Stomach (tissue), 9 donors: ENCODE results near the gene SLC17A9. TPM values are rescaled to one million over a fixed set of nuclear protein-coding genes. Genes with fewer than 3 reads are reported as not detected.

Experiments used
- DNase-seq, 2 donors: peaks; one replicate each; pipeline versions ENCODE4 v3.0.0 to v3.0.0-alpha.2; 2013 to 2019
- H3K27ac ChIP-seq, 5 donors: fragments of 200-600 bp in 4 of 5; sonication (generic) in 4 of 5; one replicate each; pipeline ENCODE4 v1.5.1; 2013 to 2019; ENCODE audit warnings: mild to moderate bottlenecking in 1 of 5, moderate library complexity in 1 of 5
- H3K27me3 ChIP-seq, 3 donors: fragments of 200-600 bp; sonication (generic); one replicate each; pipeline ENCODE4 v1.5.1; 2017 to 2019; ENCODE audit warnings: mixed run types in 1 of 3
- H3K36me3 ChIP-seq, 4 donors: fragments of 200-600 bp; sonication (generic); 1 replicate in 3 of 4; 2 replicates in 1 of 4; pipeline ENCODE4 v1.5.1; 2016 to 2019
- H3K4me1 ChIP-seq, 4 donors: fragments of 200-600 bp; sonication (generic); one replicate each; pipeline ENCODE4 v1.5.1; 2016 to 2019
- H3K4me3 ChIP-seq, 4 donors: fragments of 200-600 bp; sonication (generic) in 3 of 4; one replicate each; pipeline ENCODE4 v1.5.1; 2016 to 2019; ENCODE audit warnings: mild to moderate bottlenecking in 1 of 4
- H3K9me3 ChIP-seq, 4 donors: fragments of 200-600 bp; sonication (generic); one replicate each; pipeline ENCODE4 v1.5.1; 2016 to 2019
- CTCF ChIP-seq, 7 experiments: fragments of 450-650 bp in 4 of 7; fragments of 200-600 bp in 3 of 7; sonication (generic) in 3 of 7; IDR thresholded peaks; one replicate each; pipeline ENCODE4 v1.5.1; 2016 to 2019; ENCODE audit warnings: antibody characterized with exemption in 7 of 7, control low read depth in 2 of 7, mild to moderate bottlenecking in 1 of 7
- EP300 ChIP-seq: sonication (generic); formaldehyde crosslinking; IDR thresholded peaks from one replicate; pipeline ENCODE4 v1.6.1; 2017; ENCODE audit warnings: antibody characterized with exemption
- POLR2A ChIP-seq, 4 donors: fragments of 450-650 bp; IDR thresholded peaks; one replicate each; pipeline ENCODE4 v1.6.1; 2016; ENCODE audit warnings: antibody characterized with exemption in 4 of 4, control low read depth in 2 of 4, mild to moderate bottlenecking in 1 of 4, moderate library complexity in 1 of 4
- POLR2AphosphoS5 ChIP-seq, 3 donors: sonication (generic); formaldehyde crosslinking; IDR thresholded peaks; one replicate each; pipeline ENCODE4 v1.6.1; 2016; ENCODE audit warnings: antibody characterized with exemption in 3 of 3
- WGBS, 5 donors: extraction: QIAGEN DNeasy Blood & Tissue Kit in 3 of 5; methylation state at CpG; one replicate each; pipeline versions ENCODE4 v1.1.5 to v1.1.7; 2013 to 2018; 5-methylcytosine and 5-hydroxymethylcytosine counted together
- intact Hi-C: fragments of 100-400 bp; cut with DNase I; formaldehyde crosslinking; loops from one replicate; pipeline ENCODE4 v1.15.1; 2023; ENCODE audit warnings: low total_unique reads
- polyA plus RNA-seq, 3 donors: library from polyadenylated mRNA; stranded (reverse); fragments of 200-250 nt; gene quantifications; one replicate each; pipeline ENCODE4 v1.2.3, GENCODE V29; 2013
- total RNA-seq, 5 donors: library from RNA; depleted of rRNA; stranded (reverse); fragments of >200 nt; gene quantifications; one replicate each; pipeline versions ENCODE4 v1.1.0 to v1.2.3, GENCODE V29; 2014 to 2016
- donor health status: healthy with polysubstance abuse.
- donor health status: Bipolar disorder and iron deficiency.
- donor health status: healthy.

SLC17A9 gene
- total and polyA plus RNA-seq, 8 donors, result 1.1 to 76.4 (median 12.6) TPM

- WGBS, 5 donors, result 91 to 95% (median 94%) methylated on average over 14 of the region's 14 CpGs
- peaks cover 51 to 76% (median 72%) of the 10 kb centered on the region in 4 donors for H3K36me3 ChIP-seq
Measured at GRCh38 chr20:62943396-62943795, 9.1 kb upstream of the SLC17A9 start.

GRCh38 chr20:62944184-62944583, 8.3 kb upstream of the SLC17A9 start:
- no peak overlapping the region for H3K4me3 ChIP-seq
- H3K4me1 ChIP-seq, result peaks cover 8 to 48% (median 32%) of the 10 kb centered on the region in 4 donors
- no peak for DNase-seq
- H3K9me3 ChIP-seq, result no peaks in the 10 kb centered on the region
- TF ChIP-seq POLR2AphosphoS5 (IDR thresholded peaks at IDR 0.05) (no peak), CTCF (IDR thresholded peaks at IDR 0.05) (no peak), POLR2A (IDR thresholded peaks at IDR 0.05) (no peak), EP300 (no peak)
- H3K36me3 ChIP-seq, result peaks cover 51 to 84% (median 80%) of the 10 kb centered on the region in 4 donors
- no peak overlapping the region for H3K27ac ChIP-seq
- 85 to 94% (median 90%) methylated on average over 8 of the region's 8 CpGs for WGBS, 5 donors
- intact Hi-C loops, result no loop called here
- no peaks in the 10 kb centered on the region for H3K27me3 ChIP-seq

More at GRCh38 chr20:62943396-62943795, 9.1 kb upstream of the SLC17A9 start:
- TF ChIP-seq POLR2A (IDR thresholded peaks at IDR 0.05), result no peak
- no peak for DNase-seq
- peaks cover 11 to 55% (median 39%) of the 10 kb centered on the region in 4 donors for H3K4me1 ChIP-seq
- intact Hi-C loops, result no loop called here
- H3K27ac ChIP-seq, result no peak overlapping the region
- H3K9me3 ChIP-seq, result no peaks in the 10 kb centered on the region
- H3K4me3 ChIP-seq, result no peak overlapping the region
- H3K27me3 ChIP-seq, result no peaks in the 10 kb centered on the region

- intact Hi-C loops, result no loop called here
Measured at GRCh38 chr20:62944746-62945145, 7.8 kb upstream of the SLC17A9 start.

GRCh38 chr20:62945771-62946339, 6.7 kb upstream of the SLC17A9 start:
- Histone ChIP-seq H3K27ac (no peak overlapping the region), H3K27me3 (no peaks in the 10 kb centered on the region), H3K36me3 (peaks cover 61 to 99% (median 97%) of the 10 kb centered on the region in 4 donors), H3K4me3 (no peak overlapping the region), H3K9me3 (no peaks in the 10 kb centered on the region), H3K4me1 (peaks cover 0 to 31% (median 17%) of the 10 kb centered on the region in 4 donors)
- intact Hi-C loops, result no loop called here
- no peak for TF ChIP-seq POLR2AphosphoS5 (IDR thresholded peaks at IDR 0.05)
- TF ChIP-seq CTCF (IDR thresholded peaks at IDR 0.05), result no peak
- no peak for TF ChIP-seq EP300
- no peak for TF ChIP-seq POLR2A (IDR thresholded peaks at IDR 0.05)
- DNase-seq, result no peak
- 90 to 95% (median 93%) methylated on average over 25 of the region's 25 CpGs for WGBS, 5 donors

More at GRCh38 chr20:62944746-62945145, 7.8 kb upstream of the SLC17A9 start:
- Histone ChIP-seq H3K27ac (no peak overlapping the region), H3K4me3 (no peak overlapping the region), H3K36me3 (peaks cover 52 to 90% (median 86%) of the 10 kb centered on the region in 4 donors), H3K4me1 (peaks cover 2 to 42% (median 27%) of the 10 kb centered on the region in 4 donors), H3K27me3 (no peaks in the 10 kb centered on the region), H3K9me3 (no peaks in the 10 kb centered on the region)
- DNase-seq, result no peak
- no peak for TF ChIP-seq POLR2AphosphoS5 (IDR thresholded peaks at IDR 0.05)
- TF ChIP-seq EP300, result no peak
- no peak for TF ChIP-seq CTCF (IDR thresholded peaks at IDR 0.05)
- no peak for TF ChIP-seq POLR2A (IDR thresholded peaks at IDR 0.05)
- WGBS, 5 donors, result 84 to 91% (median 90%) methylated on average over 10 of the region's 10 CpGs

GRCh38 chr20:62946918-62947317, 5.6 kb upstream of the SLC17A9 start:
- peaks cover 55 to 92% (median 90%) of the 10 kb centered on the region in 4 donors for H3K36me3 ChIP-seq
- WGBS, 5 donors, result 34 to 70% (median 45%) methylated on average over 10 of the region's 10 CpGs
- intact Hi-C loops, result no loop called here
- H3K4me3 ChIP-seq, result no peak overlapping the region
- H3K4me1 ChIP-seq, result peaks cover 2 to 26% (median 13%) of the 10 kb centered on the region in 4 donors
- H3K9me3 ChIP-seq, result no peaks in the 10 kb centered on the region
- no peak overlapping the region for H3K27ac ChIP-seq
- peak in 1 of 2 donors; percentile 57 for DNase-seq
- H3K27me3 ChIP-seq, result no peaks in the 10 kb centered on the region
- TF ChIP-seq POLR2AphosphoS5 (IDR thresholded peaks at IDR 0.05), result peak in 2 of 3 donors; percentile 16 to 52
- TF ChIP-seq CTCF (IDR thresholded peaks at IDR 0.05), result no peak
